HG03571 (cell line): Measurements from ENCODE around the gene SOWAHB.

Experiments
- ATAC-seq: cut with Tn5 transposase; IDR thresholded peaks from one replicate; pipeline ENCODE4 v1.9.1; 2021; ENCODE audit not compliant: unreplicated experiment

SOWAHB gene

DNA sequence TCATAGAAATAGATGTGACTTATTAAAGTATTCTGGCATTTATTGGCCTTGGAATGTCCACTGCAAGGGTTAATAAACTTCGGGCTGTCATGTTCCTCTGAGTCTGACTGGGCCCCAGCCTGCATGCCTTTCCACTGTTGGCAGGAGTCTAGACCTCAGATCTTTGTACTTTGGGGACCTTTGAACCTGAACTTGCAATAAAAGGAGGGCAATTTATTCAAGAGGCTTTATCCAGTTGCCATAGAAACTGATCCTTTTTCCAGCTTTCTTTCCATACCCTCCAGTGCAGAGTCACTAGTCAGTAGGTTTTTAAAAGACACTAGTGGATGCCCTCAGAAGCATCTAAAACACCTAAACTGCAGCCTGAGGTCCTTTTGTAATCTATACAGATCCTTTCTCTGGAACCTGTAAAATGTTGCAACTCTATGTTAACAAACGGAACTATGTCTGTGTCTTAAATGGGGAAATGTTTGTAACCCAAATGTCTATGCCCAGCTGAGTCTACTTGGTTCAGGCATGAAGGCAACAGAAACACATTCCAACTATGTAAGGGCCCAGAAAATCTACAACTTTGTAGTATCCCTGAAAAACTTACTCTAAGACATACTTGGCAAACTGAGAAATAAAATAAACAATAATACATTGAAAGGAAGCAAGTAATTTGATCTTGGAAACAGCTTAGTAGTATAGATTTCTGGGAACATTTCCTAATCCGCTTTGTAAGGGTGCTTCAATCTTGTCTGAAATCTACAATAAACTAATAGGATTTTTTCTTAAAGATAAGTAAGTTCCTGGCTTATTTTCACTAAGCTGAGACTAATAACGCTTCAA, 41.5 kb downstream of the SOWAHB start:
- ATAC-seq = no peak

GRCh38 chr4:76854858-76855257, 43.1 kb downstream of the SOWAHB start:
- ATAC-seq = no peak

GRCh38 chr4:76851375-76851774, 46.6 kb downstream of the SOWAHB start:
- ATAC-seq = no peak

GRCh38 chr4:76850010-76850441, 47.9 kb downstream of the SOWAHB start:
- no peak for ATAC-seq
